Measurements from ENCODE around the gene SGTA.
"Not testable (repeated sequence)": the region's sequence is repeated elsewhere in the genome, so short reads cannot be mapped to it uniquely, and the experiment has no call there.

Gene SGTA, protein sequence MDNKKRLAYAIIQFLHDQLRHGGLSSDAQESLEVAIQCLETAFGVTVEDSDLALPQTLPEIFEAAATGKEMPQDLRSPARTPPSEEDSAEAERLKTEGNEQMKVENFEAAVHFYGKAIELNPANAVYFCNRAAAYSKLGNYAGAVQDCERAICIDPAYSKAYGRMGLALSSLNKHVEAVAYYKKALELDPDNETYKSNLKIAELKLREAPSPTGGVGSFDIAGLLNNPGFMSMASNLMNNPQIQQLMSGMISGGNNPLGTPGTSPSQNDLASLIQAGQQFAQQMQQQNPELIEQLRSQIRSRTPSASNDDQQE

GRCh38 chr19:2782936-2783780 is at the start of gene SGTA:
Gene SGTA (minus strand): TSS chr19:2783273. CDS start chr19:2769068, 14,205 bp downstream.
- DNase-seq (ENCODE audit: extremely low spot score, insufficient read length, low read depth) (peak; percentile 93), FAIRE-seq (peak; percentile 99)

- no peak for DNase-seq (ENCODE audit: extremely low spot score, insufficient read length, low read depth)
- FAIRE-seq, result no peak
Measured at GRCh38 chr19:2827840-2828489, 44.9 kb upstream of the SGTA start.

GRCh38 chr19:2827022-2827421 is 43.9 kb upstream of the SGTA start:
- no peak for FAIRE-seq

DNA sequence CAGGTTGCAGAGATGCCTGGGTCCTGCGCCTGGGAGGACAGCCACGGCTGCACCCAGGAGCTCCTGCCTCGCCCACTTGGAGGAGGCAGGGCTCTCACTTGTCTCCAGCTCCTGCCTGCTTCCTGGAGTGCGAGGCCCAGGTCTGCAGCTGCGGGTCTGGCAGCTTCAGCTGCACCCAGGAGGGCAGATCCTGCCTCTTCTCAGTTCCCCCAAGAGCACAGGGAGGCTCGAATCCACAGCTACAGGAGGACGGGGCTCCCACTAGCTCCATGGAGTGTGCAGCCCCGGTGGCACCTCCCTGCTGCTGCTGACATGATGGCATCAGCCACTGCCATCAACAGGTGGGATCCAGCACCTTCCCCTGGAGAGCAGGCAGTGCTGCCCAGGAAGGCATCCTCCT is 41.1 kb upstream of the SGTA start:
- no peak for DNase-seq (ENCODE audit: extremely low spot score, insufficient read length, low read depth)
- FAIRE-seq, result no peak

More at GRCh38 chr19:2827022-2827421, 43.9 kb upstream of the SGTA start:
- DNase-seq (ENCODE audit: extremely low spot score, insufficient read length, low read depth), result no peak

DNA sequence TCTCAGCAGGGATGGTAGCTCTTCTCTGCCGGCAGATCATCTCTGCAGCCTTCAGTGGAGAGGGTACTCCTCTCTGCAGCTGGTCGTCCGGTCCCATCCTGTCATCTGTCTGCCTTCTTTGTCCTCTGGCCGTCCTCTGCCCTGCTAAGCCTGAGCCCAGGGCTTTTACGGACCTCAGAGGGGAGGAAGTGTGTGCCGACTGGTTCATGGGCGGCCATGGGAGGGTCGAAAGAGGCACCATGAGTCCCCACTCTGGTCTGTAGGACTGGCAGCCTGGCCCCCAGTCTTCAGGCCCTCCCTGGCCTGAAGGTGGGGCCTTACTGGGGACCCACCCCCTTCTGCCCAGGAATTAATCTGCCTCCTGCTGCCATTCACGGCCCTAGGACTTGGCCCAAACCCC is 40.6 kb upstream of the SGTA start:
- FAIRE-seq (no peak), DNase-seq (ENCODE audit: extremely low spot score, insufficient read length, low read depth) (no peak)

- no peak for FAIRE-seq
- no peak for DNase-seq (ENCODE audit: extremely low spot score, insufficient read length, low read depth)
Measured at GRCh38 chr19:2822846-2823245, 39.8 kb upstream of the SGTA start.

- DNase-seq (ENCODE audit: extremely low spot score, insufficient read length, low read depth) (no peak), FAIRE-seq (no peak)
Measured at GRCh38 chr19:2820112-2820702, 37.1 kb upstream of the SGTA start.

- DNase-seq (ENCODE audit: extremely low spot score, insufficient read length, low read depth) (peak; percentile 90), FAIRE-seq (peak; percentile 88)
Measured at GRCh38 chr19:2819540-2820111, 36.6 kb upstream of the SGTA start, which contains the start of gene ZNF554. Gene ZNF554 (plus strand): TSS chr19:2819868. CDS start chr19:2820072, 204 bp downstream.

DNA sequence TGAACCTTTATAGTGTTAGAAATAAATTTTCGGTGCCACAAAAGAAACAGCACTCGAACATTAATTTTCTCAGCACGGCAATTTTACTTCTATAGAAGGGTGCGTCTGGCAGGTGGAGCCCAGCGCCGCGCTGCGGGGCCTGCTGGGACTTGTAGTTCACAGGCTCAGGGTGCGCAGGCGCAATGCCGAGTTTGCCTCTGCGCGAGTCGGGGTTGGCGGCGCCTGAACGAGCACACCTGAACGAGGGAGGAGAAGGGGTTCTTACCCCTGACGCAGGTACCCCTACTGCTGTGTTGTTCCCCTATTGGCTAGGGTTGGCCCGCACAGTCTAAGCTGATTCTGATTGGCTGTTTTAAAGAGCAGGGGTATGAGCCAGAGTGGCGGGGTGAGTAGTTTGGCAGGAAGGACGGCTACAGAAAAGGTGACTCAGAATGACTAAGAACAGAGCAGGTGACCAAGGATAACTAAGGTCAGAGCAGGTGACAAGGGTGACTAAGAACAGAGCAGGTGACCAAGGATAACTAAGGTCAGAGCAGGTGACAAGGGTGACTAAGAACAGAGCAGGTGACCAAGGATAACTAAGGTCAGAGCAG is 34.3 kb upstream of the SGTA start:
- FAIRE-seq; DNase-seq (ENCODE audit: extremely low spot score, insufficient read length, low read depth): not testable (repeated sequence)

DNA sequence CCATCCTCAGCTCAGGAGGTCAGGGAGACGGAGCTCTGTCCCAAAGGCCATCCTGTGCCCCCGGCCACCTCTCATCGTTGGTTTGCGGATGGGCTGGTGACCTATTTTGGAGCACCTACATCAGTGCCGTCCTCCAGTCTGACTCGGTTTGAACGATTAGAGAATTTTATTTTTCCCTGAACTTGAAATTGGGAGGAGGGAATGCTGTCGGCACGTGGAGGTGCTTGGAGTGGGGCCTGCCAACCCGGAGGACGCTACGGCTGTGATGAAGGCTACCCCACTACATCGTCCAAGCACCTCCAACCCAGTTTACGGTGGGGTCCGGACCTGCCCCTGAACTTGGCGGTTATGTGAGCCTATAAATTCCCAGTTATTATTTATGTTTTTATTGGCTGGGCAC is 33.6 kb upstream of the SGTA start:
- DNase-seq (ENCODE audit: extremely low spot score, insufficient read length, low read depth), result no peak
- FAIRE-seq, result no peak

DNA sequence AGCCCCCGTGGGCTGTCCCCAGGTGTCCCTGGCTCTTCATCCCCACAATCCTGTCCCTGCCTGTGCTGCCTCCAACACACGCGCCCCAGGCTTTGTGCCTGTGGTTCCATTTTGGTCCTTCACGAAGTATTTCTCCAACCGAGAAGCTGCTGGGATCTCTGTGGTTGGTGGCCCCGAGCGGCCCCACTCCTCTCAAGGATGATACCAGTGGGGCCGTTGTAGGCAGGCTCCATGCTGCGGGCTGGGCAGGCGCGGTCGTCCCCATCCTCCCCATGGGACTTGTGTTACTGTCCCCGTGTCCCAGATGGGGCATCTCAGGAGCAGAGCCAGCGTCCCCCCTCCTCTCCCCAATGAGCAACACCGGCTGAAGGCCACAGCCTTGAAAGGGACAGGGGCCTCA is 32.9 kb upstream of the SGTA start:
- DNase-seq (ENCODE audit: extremely low spot score, insufficient read length, low read depth) (no peak), FAIRE-seq (no peak)

GRCh38 chr19:2815191-2815614 is 32.1 kb upstream of the SGTA start:
- FAIRE-seq, result no peak
- DNase-seq (ENCODE audit: extremely low spot score, insufficient read length, low read depth), result no peak

GRCh38 chr19:2814426-2814825 is 31.4 kb upstream of the SGTA start:
- DNase-seq (ENCODE audit: extremely low spot score, insufficient read length, low read depth), result no peak
- FAIRE-seq, result no peak

GRCh38 chr19:2813235-2814160 is 30.4 kb upstream of the SGTA start:
- DNase-seq (ENCODE audit: extremely low spot score, insufficient read length, low read depth), result no peak
- FAIRE-seq, result no peak

GRCh38 chr19:2812414-2813234 is 29.6 kb upstream of the SGTA start:
- DNase-seq (ENCODE audit: extremely low spot score, insufficient read length, low read depth) (no peak), FAIRE-seq (no peak)

- DNase-seq (ENCODE audit: extremely low spot score, insufficient read length, low read depth) (no peak), FAIRE-seq (no peak)
Measured at GRCh38 chr19:2811735-2812413, 28.8 kb upstream of the SGTA start.

DNA sequence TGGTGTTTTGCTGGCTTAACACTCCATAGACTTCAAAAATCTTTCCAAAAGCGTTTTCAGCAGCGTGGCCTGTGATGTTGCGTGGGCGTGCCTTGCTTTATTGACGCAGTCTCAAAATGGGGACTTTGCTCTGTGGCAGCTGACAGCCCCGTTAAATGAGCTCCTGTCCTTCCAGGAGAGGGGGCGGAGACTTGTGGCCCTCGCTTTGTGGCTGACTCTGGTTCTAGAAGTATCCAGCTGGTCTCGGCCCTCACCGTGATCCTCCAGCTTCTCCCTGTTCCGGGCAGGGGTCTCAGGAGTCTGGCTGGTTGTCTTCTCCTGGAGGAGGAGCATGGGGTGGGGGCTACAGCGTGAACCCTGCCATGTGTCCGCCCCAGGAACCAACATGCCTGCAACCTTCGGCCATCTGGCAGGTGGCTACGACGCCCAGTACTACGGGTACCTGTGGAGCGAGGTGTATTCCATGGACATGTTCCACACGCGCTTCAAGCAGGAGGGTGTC is 28.2 kb upstream of the SGTA start:
- DNase-seq (ENCODE audit: extremely low spot score, insufficient read length, low read depth), result no peak
- no peak for FAIRE-seq
